Activated CD4-positive, alpha-beta T cell treated with anti-CD3 and anti-CD28 coated beads, Interleukin-2, amount 10 ng/mL, durations not matched to agents 24 days and 14 days (primary cell): ENCODE measurements around the gene ATXN2. TPM values are rescaled to one million over a fixed set of nuclear protein-coding genes. Genes with fewer than 3 reads are reported as not detected.
A peak's percentile ranks its signal among the peaks of the same experiment; 100 is the strongest.

Experiments
- DNase-seq: peaks from one replicate; pipeline ENCODE4 v3.0.0; 2022
- H3K27ac Mint-ChIP-seq: one replicate; pipeline ENCODE4 v1.8.0; 2022; ENCODE audit warnings: mild to moderate bottlenecking, mixed read lengths
- H3K27me3 Mint-ChIP-seq: one replicate; pipeline ENCODE4 v1.8.0; 2022; ENCODE audit warnings: mixed read lengths
- H3K36me3 Mint-ChIP-seq: one replicate; pipeline ENCODE4 v1.8.0; 2022; ENCODE audit warnings: low read depth, mild to moderate bottlenecking, mixed read lengths
- H3K4me1 Mint-ChIP-seq: one replicate; pipeline ENCODE4 v1.8.0; 2021; ENCODE audit warnings: mixed read lengths
- H3K4me3 Mint-ChIP-seq: one replicate; pipeline ENCODE4 v1.8.0; 2022; ENCODE audit warnings: mild to moderate bottlenecking, moderate library complexity, mixed read lengths
- H3K9me3 Mint-ChIP-seq: one replicate; pipeline ENCODE4 v1.8.0; 2021; ENCODE audit warnings: mixed read lengths
- intact Hi-C: fragments of 100-400 bp; cut with micrococcal nuclease; formaldehyde crosslinking; loops from one replicate; pipeline ENCODE4 v1.15.1; 2023
- total RNA-seq: library from RNA; stranded (reverse); gene quantifications from 2 replicates; pipeline ENCODE4 v1.2.3, GENCODE V29; 2022

Gene ATXN2
- total RNA-seq, 1 donor from 2014 or later = 53.0 TPM

GRCh38 chr12:111420494-111420893, 178.6 kb downstream of the ATXN2 start:
- Mint-ChIP-seq H3K36me3 (peaks cover 46% of the 10 kb centered on the region), H3K4me3 (no peak overlapping the region)

GRCh38 chr12:111419784-111420183, 179.3 kb downstream of the ATXN2 start:
- no peak for DNase-seq
- intact Hi-C loops = no loop called here
- peaks cover 21% of the 10 kb centered on the region for H3K4me1 Mint-ChIP-seq
- H3K4me3 Mint-ChIP-seq = no peak overlapping the region
- peaks cover 46% of the 10 kb centered on the region for H3K36me3 Mint-ChIP-seq
- H3K9me3 Mint-ChIP-seq = no peaks in the 10 kb centered on the region
- no peaks in the 10 kb centered on the region for H3K27me3 Mint-ChIP-seq
- no peak overlapping the region for H3K27ac Mint-ChIP-seq

More at GRCh38 chr12:111420494-111420893, 178.6 kb downstream of the ATXN2 start:
- intact Hi-C loops = no loop called here
- Mint-ChIP-seq H3K27me3 (no peaks in the 10 kb centered on the region), H3K27ac (no peak overlapping the region), H3K9me3 (no peaks in the 10 kb centered on the region), H3K4me1 (peaks cover 25% of the 10 kb centered on the region)
- DNase-seq = no peak

GRCh38 chr12:111418594-111418880, 180.6 kb downstream of the ATXN2 start:
- intact Hi-C loops = no loop called here
- Mint-ChIP-seq H3K27me3 (no peaks in the 10 kb centered on the region), H3K4me3 (no peak overlapping the region), H3K9me3 (no peaks in the 10 kb centered on the region), H3K4me1 (peaks cover 22% of the 10 kb centered on the region), H3K36me3 (peaks cover 49% of the 10 kb centered on the region), H3K27ac (no peak overlapping the region)
- no peak for DNase-seq

- Mint-ChIP-seq H3K4me1 (peaks cover 26% of the 10 kb centered on the region), H3K36me3 (peaks cover 52% of the 10 kb centered on the region), H3K4me3 (no peak overlapping the region), H3K27me3 (no peaks in the 10 kb centered on the region), H3K9me3 (no peaks in the 10 kb centered on the region), H3K27ac (no peak overlapping the region)
- intact Hi-C loops = no loop called here
- DNase-seq = no peak
These were observed 181.1 kb downstream of the ATXN2 start for GRCh38 chr12:111417784-111418593.

- intact Hi-C loops = no loop called here
- H3K36me3 Mint-ChIP-seq = peaks cover 51% of the 10 kb centered on the region
These were observed 181.8 kb downstream of the ATXN2 start for GRCh38 chr12:111417290-111417689.

GRCh38 chr12:111414711-111415252, 184.3 kb downstream of the ATXN2 start:
- H3K4me1 Mint-ChIP-seq = peaks cover 44% of the 10 kb centered on the region
- H3K27me3 Mint-ChIP-seq = no peaks in the 10 kb centered on the region
- peak overlapping the region; percentile 30 for H3K27ac Mint-ChIP-seq
- H3K4me3 Mint-ChIP-seq = no peak overlapping the region
- no peak for DNase-seq
- peaks cover 40% of the 10 kb centered on the region for H3K36me3 Mint-ChIP-seq
- intact Hi-C loops = no loop called here
- no peaks in the 10 kb centered on the region for H3K9me3 Mint-ChIP-seq

More at GRCh38 chr12:111417290-111417689, 181.8 kb downstream of the ATXN2 start:
- Mint-ChIP-seq H3K9me3 (no peaks in the 10 kb centered on the region), H3K4me1 (peaks cover 30% of the 10 kb centered on the region), H3K4me3 (no peak overlapping the region), H3K27ac (no peak overlapping the region), H3K27me3 (no peaks in the 10 kb centered on the region)
- DNase-seq = no peak

GRCh38 chr12:111413442-111414086, 185.6 kb downstream of the ATXN2 start:
- H3K4me1 Mint-ChIP-seq = peaks cover 48% of the 10 kb centered on the region
- no peaks in the 10 kb centered on the region for H3K27me3 Mint-ChIP-seq
- H3K9me3 Mint-ChIP-seq = no peaks in the 10 kb centered on the region
- DNase-seq = no peak
- intact Hi-C loops = no loop called here
- peaks cover 36% of the 10 kb centered on the region for H3K36me3 Mint-ChIP-seq
- H3K27ac Mint-ChIP-seq = peak overlapping the region; percentile 85
- no peak overlapping the region for H3K4me3 Mint-ChIP-seq

GRCh38 chr12:111412830-111413441, 186.2 kb downstream of the ATXN2 start:
- DNase-seq = no peak
- H3K27me3 Mint-ChIP-seq = no peaks in the 10 kb centered on the region
- peaks cover 38% of the 10 kb centered on the region for H3K36me3 Mint-ChIP-seq
- H3K9me3 Mint-ChIP-seq = no peaks in the 10 kb centered on the region
- intact Hi-C loops = no loop called here
- peak overlapping the region; percentile 4 for H3K4me3 Mint-ChIP-seq
- H3K4me1 Mint-ChIP-seq = peaks cover 54% of the 10 kb centered on the region
- peak overlapping the region; percentile 85 for H3K27ac Mint-ChIP-seq

GRCh38 chr12:111412007-111412829, 186.9 kb downstream of the ATXN2 start:
- H3K4me3 Mint-ChIP-seq = peak overlapping the region; percentile 64
- H3K27me3 Mint-ChIP-seq = no peaks in the 10 kb centered on the region
- H3K4me1 Mint-ChIP-seq = peaks cover 59% of the 10 kb centered on the region
- H3K36me3 Mint-ChIP-seq = peaks cover 39% of the 10 kb centered on the region
- intact Hi-C loops = no loop called here
- H3K27ac Mint-ChIP-seq = peak overlapping the region; percentile 85
- no peaks in the 10 kb centered on the region for H3K9me3 Mint-ChIP-seq
- no peak for DNase-seq

GRCh38 chr12:111411185-111411764, 187.8 kb downstream of the ATXN2 start:
- Mint-ChIP-seq H3K27me3 (no peaks in the 10 kb centered on the region), H3K36me3 (peaks cover 39% of the 10 kb centered on the region), H3K27ac (peak overlapping the region; percentile 74), H3K4me3 (peak overlapping the region; percentile 99), H3K9me3 (no peaks in the 10 kb centered on the region), H3K4me1 (peaks cover 60% of the 10 kb centered on the region)
- intact Hi-C loops = no loop called here
- no peak for DNase-seq

GRCh38 chr12:111410431-111411184, 188.5 kb downstream of the ATXN2 start:
- no peak for DNase-seq
- Mint-ChIP-seq H3K9me3 (no peaks in the 10 kb centered on the region), H3K4me3 (peak overlapping the region; percentile 99), H3K4me1 (peaks cover 60% of the 10 kb centered on the region), H3K27me3 (no peaks in the 10 kb centered on the region), H3K36me3 (peaks cover 37% of the 10 kb centered on the region), H3K27ac (peak overlapping the region; percentile 74)
- intact Hi-C loops = no loop called here

GRCh38 chr12:111409780-111410430, 189.2 kb downstream of the ATXN2 start:
- H3K4me3 Mint-ChIP-seq = peak overlapping the region; percentile 99
- H3K27ac Mint-ChIP-seq = peak overlapping the region; percentile 77
- no peaks in the 10 kb centered on the region for H3K9me3 Mint-ChIP-seq
- H3K27me3 Mint-ChIP-seq = no peaks in the 10 kb centered on the region
- peaks cover 58% of the 10 kb centered on the region for H3K4me1 Mint-ChIP-seq
- peak; percentile 79 for DNase-seq
- peaks cover 34% of the 10 kb centered on the region for H3K36me3 Mint-ChIP-seq
- intact Hi-C loops = loop anchor here (5.0 to 10.0 kb wide), 2 partner anchors 137 to 1005 kb away; partner anchors contain the start of gene PTPN11
